ENCODE measurements around the gene ANKRD9. TPM values are rescaled to one million over a fixed set of nuclear protein-coding genes. Genes with fewer than 3 reads are reported as not detected.

ANKRD9 gene
- total and polyA plus RNA-seq, 2 donors (not counting 3 experiments of a cell fraction or from before 2014, with no cell fraction given), result 21.0 to 24.6 TPM

DNA sequence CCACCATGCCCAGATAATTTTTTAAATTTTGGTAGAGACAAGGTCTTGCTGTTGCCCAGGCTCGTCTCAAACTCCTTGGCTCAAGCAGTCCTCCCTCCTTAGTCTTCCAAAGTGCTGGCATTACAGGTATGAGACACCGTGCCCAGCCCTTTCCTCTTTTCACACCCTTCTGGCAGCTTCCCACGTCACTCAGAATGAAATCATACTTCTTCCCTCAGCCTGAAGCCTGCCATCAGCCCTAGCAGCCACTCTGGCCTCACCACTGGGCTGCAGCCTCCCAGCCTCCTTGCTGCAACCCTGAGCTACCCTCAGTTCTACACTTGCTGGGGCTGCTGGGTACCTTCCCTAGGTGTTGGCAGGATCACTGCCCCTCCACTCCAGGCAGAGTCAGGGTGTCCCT, 18.2 kb downstream of the ANKRD9 start:
- POLR2A ChIA-PET, result no interaction called here

More for the DNA sequence above, 18.2 kb downstream of the ANKRD9 start:
- no TSS peak for BruUV-seq (replicated peaks)
- no peak overlapping the region for H3K27ac ChIP-seq (ENCODE audit: insufficient read depth, low read depth, low read length)
- no peaks in the 10 kb centered on the region for H3K36me3 ChIP-seq (ENCODE audit: control insufficient read depth in 2 of 2, extremely low read depth in 1 of 2, insufficient read depth in 2 of 2, low read length in 2 of 2)
- no peak overlapping the region for H3K9ac ChIP-seq (replicated peaks; ENCODE audit: extremely low read depth, insufficient read depth, low read length)
- no peaks in the 10 kb centered on the region for H3K79me2 ChIP-seq (ENCODE audit: control insufficient read depth, insufficient read depth, low read length)
- intact Hi-C loops (cut with micrococcal nuclease) (no loop called here), dilution Hi-C loops (cut with MboI; ENCODE audit: extremely low pct_ligation_motif_present, low sequenced_read_pairs) (no loop called here)
- H3K4me1 ChIP-seq (ENCODE audit: control insufficient read depth, extremely low read depth, insufficient read depth, low read length), result no peaks in the 10 kb centered on the region
- no peaks in the 10 kb centered on the region for H3K27me3 ChIP-seq (ENCODE audit: control insufficient read depth in 2 of 2, insufficient read depth in 2 of 2, low read length in 2 of 2)
- TF ChIP-seq JUN (IDR thresholded peaks at IDR 0.05; ENCODE audit: borderline replicate concordance, insufficient read depth, insufficient read length, low read depth) (no peak), FOS (IDR thresholded peaks at IDR 0.05; ENCODE audit: borderline replicate concordance, insufficient read depth, low read length) (no peak), MYC (IDR thresholded peaks at IDR 0.05; ENCODE audit: low read depth, low read length) (no peak), POLR2AphosphoS5 (IDR thresholded peaks at IDR 0.05; ENCODE audit: insufficient read depth, low read depth, low read length) (no peak), POLR2A (IDR thresholded peaks at IDR 0.05; ENCODE audit: low read depth, low read length) (no peak), GATA2 (IDR thresholded peaks at IDR 0.05; ENCODE audit: insufficient read depth, insufficient read length, low read depth, low read length) (no peak), EZH2 (IDR thresholded peaks at IDR 0.05; ENCODE audit: borderline replicate concordance, low read depth, low read length, severe bottlenecking) (no peak)
- TF ChIP-seq, protein P1, sequence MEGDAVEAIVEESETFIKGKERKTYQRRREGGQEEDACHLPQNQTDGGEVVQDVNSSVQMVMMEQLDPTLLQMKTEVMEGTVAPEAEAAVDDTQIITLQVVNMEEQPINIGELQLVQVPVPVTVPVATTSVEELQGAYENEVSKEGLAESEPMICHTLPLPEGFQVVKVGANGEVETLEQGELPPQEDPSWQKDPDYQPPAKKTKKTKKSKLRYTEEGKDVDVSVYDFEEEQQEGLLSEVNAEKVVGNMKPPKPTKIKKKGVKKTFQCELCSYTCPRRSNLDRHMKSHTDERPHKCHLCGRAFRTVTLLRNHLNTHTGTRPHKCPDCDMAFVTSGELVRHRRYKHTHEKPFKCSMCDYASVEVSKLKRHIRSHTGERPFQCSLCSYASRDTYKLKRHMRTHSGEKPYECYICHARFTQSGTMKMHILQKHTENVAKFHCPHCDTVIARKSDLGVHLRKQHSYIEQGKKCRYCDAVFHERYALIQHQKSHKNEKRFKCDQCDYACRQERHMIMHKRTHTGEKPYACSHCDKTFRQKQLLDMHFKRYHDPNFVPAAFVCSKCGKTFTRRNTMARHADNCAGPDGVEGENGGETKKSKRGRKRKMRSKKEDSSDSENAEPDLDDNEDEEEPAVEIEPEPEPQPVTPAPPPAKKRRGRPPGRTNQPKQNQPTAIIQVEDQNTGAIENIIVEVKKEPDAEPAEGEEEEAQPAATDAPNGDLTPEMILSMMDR (IDR thresholded peaks at IDR 0.05; ENCODE audit: extremely low read depth in 1 of 2, insufficient read depth in 1 of 2, low read depth in 1 of 2, low read length in 2 of 2), result no peak
- TF ChIP-seq, protein P2, sequence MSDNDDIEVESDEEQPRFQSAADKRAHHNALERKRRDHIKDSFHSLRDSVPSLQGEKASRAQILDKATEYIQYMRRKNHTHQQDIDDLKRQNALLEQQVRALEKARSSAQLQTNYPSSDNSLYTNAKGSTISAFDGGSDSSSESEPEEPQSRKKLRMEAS (IDR thresholded peaks at IDR 0.05; ENCODE audit: insufficient read depth, insufficient read length), result no peak
- H3K9me1 ChIP-seq (replicated peaks; ENCODE audit: control insufficient read depth, extremely low read depth, insufficient read depth, low read length), result no peaks in the 10 kb centered on the region
- H4K20me1 ChIP-seq (replicated peaks; ENCODE audit: control insufficient read depth, extremely low read depth, insufficient read depth, low read length), result no peaks in the 10 kb centered on the region
- H3K9me3 ChIP-seq (replicated peaks; ENCODE audit: control insufficient read depth, insufficient read depth, low read length), result no peaks in the 10 kb centered on the region
- no peak overlapping the region for H2AFZ ChIP-seq (ENCODE audit: low read depth, low read length)
- DNase-seq (ENCODE audit: low read depth, low spot score) (no peak), FAIRE-seq (no peak)
- no peak overlapping the region for H3K4me3 ChIP-seq (replicated peaks in 1 of 3; ENCODE audit: insufficient read depth in 1 of 3, low read depth in 1 of 3, low read length in 3 of 3)
- CTCF ChIA-PET, result no interaction called here
- H3K4me2 ChIP-seq (ENCODE audit: insufficient read depth, low read length), result no peak overlapping the region
